HG03045 (cell line): ENCODE results near the gene CNTN4.

Experiments
- ATAC-seq: cut with Tn5 transposase; IDR thresholded peaks from one replicate; pipeline ENCODE4 v1.9.1; 2021; ENCODE audit warnings: mild to moderate bottlenecking, moderate library complexity; ENCODE audit not compliant: unreplicated experiment

Gene CNTN4

GRCh38 chr3:3081381-3082233 is 982.9 kb downstream of the CNTN4 start:
- peak; percentile 48 for ATAC-seq

- ATAC-seq, result peak; percentile 78
These were observed 983.7 kb downstream of the CNTN4 start for GRCh38 chr3:3082234-3082924.

GRCh38 chr3:3084890-3085289 is 986.2 kb downstream of the CNTN4 start:
- no peak for ATAC-seq

GRCh38 chr3:3085782-3086181 is 987.1 kb downstream of the CNTN4 start:
- no peak for ATAC-seq

- no peak for ATAC-seq
These were observed 987.6 kb downstream of the CNTN4 start for GRCh38 chr3:3086239-3086638.

- no peak for ATAC-seq
These were observed 988.6 kb downstream of the CNTN4 start for GRCh38 chr3:3087279-3087678.

GRCh38 chr3:3087716-3088465 is 989.2 kb downstream of the CNTN4 start:
- ATAC-seq, result no peak

- ATAC-seq, result peak; percentile 95
These were observed 990.4 kb downstream of the CNTN4 start for GRCh38 chr3:3089017-3089416.

GRCh38 chr3:3097958-3098357 is 999.3 kb downstream of the CNTN4 start:
- ATAC-seq, result no peak

- ATAC-seq, result peak; percentile 47
These were observed 1003.2 kb downstream of the CNTN4 start for GRCh38 chr3:3101660-3102458.

GRCh38 chr3:3102751-3103150 is 1004.1 kb downstream of the CNTN4 start:
- ATAC-seq, result no peak

- no peak for ATAC-seq
These were observed 1006.6 kb downstream of the CNTN4 start for GRCh38 chr3:3105246-3105645.

- ATAC-seq, result no peak
These were observed 1007.1 kb downstream of the CNTN4 start for GRCh38 chr3:3105815-3106214.

GRCh38 chr3:3107181-3107580 is 1008.5 kb downstream of the CNTN4 start:
- no peak for ATAC-seq
